ENCODE data around the gene ARHGAP30.

Gene ARHGAP30

DNA sequence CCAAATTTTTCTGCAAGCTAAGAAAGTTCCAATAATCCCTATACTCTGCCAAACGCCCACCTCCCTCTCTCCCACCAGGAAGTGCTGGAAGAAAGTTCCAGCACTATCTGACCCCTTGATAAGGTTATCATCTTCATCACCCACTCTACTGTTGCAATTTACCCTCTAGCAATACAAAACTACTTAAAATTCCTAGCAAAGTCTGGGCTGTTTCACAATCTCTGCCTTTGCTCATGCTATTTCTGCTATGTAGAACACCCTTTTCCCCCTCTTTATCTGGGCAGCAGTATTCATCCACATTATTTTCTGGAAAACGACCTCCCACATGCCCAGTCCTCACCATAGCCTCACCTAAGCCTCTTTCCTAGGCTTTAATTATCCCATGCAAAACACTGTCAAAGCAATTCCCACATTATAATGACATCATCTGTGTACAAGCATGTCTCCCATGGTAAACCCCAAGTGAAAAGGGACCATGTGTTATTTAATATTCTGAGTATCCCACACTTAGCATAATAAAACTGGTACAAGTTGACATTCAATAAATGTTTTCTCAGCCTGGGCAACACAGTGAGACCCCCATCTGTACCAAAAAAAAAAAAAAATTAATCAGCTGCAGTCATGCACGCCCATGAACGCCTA lies 60.7 kb downstream of the ARHGAP30 start:
- no peak for DNase-seq

DNA sequence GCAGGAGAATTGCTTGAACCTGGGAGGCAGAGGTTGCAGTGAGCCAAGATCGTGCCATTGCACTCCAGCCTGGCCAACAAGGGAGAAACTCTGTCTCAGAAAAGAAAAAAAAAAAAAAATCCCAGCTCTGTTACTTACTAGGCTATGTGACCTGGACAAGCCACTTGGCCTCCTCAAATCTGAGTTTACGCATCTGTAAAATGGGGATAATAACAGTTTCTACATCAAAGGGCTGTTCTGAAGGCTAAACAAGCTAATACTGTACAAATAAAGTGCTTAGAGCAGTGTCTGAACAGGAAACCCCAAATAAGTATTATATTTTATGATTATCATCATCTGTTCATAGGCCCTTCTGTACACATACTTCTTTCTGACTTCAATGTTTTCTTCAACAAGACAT lies 62.3 kb downstream of the ARHGAP30 start:
- DNase-seq: no peak

DNA sequence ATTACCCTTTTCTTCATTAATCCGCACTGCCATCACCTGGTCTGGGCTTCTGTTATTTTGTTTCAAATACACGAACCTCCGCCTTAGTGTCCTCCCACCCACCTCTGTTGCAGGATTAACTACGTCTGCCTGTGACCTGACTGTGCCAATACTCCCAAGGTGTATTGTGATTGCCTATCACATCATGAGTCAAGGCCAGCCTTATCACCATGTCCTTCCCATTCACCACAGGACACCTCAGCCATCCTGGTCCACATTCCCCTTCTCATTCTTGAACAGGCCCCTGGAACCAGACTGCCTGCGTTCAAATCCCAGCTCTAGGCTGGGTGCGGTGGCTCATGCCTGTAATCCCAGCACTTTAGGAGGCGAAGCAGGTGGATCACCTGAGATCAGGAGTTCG lies 63.1 kb downstream of the ARHGAP30 start:
- DNase-seq: no peak

DNA sequence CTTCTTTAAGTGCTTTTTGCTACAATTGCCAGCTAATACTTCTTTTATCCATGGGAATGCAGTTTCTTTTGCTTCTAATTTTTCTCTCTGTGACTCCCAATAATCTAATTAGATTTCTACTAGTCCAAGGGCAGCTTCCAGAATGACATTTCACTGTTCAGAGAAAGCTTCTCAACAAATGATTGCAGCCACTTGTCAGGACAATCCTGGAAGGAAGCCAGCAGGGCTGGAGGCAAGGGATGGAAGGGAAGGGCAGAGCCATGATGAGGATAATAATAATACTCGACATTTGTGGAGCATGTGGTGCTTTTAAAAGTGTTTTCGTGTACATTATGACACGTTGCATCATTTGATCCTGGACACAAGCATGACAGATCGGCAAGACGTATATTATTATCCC lies 68.2 kb downstream of the ARHGAP30 start:
- DNase-seq: no peak

DNA sequence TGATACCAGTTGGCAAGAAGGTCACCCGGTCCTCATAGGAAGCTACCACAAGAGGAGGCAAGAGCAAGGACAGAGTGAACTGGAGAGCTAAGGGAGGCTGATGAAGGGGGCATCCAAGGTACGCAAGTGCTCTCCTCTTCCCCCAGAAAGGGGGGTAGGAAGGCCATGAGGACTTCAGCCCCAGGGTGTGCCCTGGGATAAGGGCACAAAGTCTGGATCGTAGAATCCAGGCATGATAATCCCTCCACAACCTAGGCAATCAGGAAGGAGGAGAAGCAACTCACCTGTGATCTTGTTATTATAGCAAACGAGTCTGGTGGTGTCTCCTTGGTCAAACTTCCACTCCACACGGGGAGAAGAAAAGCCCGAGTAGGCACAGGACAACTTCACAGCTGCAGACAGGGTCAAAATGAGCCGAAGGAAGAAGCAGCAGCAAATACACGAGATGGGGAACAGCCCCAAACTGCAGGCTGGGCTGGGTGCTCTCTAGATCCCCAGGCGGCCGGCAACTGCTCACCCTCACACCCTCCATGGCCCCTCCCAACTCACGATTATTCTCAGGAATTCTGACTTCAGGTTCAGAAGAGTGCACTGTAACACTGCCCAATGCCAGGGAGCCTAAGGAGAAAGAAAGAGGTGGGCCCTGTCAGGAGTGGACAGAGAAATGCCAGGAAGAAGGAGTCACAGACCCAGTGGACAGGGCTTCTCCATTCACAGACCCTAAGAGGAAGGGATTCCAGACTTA lies 68.8 kb downstream of the ARHGAP30 start:
- no peak for DNase-seq

DNA sequence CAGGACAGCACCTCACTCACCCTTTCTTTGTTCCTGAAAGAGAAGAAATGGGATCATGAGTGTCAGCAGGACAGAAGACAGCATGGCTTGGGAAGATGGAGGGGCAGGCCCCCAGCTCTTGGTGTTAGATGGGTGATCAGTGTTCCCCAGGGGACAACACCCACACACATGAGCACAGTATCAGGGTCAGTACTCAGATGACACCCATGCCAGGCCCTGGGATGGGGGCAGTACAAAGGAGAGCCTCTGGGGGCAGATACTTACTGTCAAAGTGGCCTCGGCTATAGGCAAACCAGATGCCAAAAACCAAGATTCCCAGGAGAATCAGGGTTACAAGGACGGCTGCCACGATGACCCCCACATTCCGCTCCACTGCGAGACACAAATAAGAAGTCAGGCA lies 70.3 kb downstream of the ARHGAP30 start:
- no peak for DNase-seq

DNA sequence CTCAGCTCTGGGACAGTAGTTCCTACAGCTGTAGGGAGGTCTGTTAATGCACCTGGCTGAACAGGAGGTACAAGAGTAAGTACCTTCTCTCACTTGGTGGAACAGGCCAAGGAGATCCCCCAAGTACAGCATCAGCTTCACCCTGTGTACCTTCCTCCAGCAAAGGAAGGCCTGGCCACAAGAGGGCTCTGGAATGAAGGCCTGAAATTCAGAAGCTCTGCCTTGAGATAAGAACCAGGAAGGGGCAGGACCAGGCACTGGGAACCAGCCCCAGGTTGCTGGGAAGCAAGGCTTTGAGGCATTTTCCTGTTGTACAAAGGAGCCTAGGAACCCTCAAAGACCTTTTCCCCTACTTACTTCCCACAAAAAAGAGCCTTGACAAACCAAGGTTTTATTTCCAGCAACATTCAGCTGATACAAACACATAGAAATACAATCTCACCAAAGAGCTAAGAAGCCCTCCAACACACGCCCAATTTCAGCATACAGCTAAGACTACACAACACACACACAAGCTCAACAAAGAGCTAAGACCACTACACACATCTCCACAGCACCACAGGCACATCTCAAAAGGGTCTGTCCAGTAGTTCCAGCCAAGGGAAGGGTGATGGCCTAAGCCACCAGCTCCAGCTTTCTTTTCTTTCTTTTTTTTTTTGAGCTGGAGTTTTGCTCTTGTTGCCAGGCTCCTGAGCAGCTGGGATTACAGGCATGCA lies 72.2 kb downstream of the ARHGAP30 start:
- no peak for DNase-seq
